GM21381 (cell line): ENCODE data around the gene SAC3D1.

Experiments used
- ATAC-seq: cut with Tn5 transposase; IDR thresholded peaks from one replicate; pipeline ENCODE4 v1.9.1; 2021; ENCODE audit warnings: mild to moderate bottlenecking, moderate library complexity; ENCODE audit not compliant: unreplicated experiment

Gene SAC3D1

DNA sequence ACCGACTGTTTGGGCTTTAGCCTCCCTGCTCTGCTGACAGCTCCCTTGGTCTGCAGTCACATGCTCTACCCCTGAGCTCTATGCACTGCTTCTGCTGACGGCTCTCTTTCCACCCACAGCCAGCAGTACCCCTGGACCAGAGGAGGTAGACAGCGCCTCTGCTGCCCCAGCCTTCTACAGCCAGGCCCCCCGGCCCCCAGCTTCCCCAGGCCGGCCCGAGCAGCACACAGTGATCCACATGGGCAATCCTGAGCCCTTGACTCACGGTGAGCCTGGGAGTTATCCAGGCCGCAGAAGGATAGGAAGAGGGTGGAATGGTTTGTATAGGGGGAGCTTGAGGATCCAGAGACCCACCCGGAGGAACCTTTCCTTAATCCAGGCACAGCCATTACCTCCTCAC lies 45.8 kb downstream of the SAC3D1 start:
- no peak for ATAC-seq

DNA sequence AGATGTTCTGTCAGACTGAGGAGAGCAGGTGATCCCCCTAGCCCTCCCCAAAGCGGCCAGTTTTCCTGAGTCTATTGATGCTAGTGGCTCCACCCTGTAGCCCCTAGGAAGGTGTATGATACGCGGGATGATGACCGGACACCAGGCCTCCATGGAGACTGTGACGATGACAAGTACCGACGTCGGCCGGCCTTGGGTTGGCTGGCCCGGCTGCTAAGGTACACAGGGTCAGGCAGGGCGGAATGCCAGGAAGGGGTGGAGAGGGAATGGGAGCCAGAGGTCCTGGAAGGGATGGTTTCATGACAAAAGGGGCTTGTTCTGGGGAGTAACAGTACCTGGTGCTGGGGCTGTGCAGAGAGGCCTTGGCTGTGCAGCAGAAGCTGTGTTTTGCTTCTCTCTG lies 46.2 kb downstream of the SAC3D1 start:
- no peak for ATAC-seq

DNA sequence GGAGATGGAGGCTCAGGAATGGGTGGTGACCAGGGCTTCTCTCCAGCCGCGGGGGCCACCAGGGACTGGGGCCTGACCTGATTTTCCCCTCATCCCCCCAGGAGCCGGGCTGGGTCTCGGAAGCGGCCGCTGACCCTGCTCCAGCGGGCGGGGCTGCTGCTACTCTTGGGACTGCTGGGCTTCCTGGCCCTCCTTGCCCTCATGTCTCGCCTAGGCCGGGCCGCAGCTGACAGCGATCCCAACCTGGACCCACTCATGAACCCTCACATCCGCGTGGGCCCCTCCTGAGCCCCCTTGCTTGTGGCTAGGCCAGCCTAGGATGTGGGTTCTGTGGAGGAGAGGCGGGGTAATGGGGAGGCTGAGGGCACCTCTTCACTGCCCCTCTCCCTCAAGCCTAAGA lies 46.8 kb downstream of the SAC3D1 start:
- no peak for ATAC-seq

DNA sequence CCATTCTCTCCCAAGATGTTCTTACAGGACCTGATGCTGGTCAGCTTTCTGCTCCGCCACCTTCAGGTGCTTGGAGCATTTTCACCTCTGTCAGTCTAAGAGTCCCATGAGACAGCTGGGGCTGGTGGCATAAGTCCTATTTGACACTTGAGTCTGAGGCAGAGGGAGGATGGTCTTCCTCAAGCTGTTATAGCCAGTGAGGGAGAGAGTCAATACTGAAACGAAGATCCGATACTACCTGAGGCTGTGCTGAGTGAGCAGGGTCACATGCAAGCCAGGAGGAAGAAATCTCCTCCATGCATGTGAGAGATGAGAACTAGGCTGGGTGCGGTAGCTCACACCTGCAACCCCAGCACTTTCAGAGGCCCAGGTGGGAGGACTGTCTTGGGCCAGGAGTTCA lies 48.6 kb downstream of the SAC3D1 start:
- ATAC-seq, result no peak

DNA sequence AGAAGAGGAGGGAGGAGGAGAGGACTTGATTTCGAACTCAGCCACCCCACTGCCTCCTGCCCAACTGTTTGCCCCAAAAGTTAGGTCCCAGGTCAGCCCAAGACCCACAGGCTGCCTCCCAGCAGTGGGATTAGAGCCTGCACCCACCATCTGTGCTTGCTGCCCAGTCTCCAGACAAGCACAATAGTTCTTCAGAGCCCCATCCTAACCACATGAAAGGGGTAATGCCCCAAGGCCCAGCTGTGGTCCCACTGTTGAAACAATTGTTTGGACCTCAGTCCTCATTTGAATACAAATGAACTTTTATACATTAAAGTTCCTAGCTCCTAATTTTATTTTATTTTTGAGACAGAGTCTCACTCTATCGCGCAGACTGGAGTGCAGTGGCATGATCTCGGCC lies 49.6 kb downstream of the SAC3D1 start:
- ATAC-seq, result no peak
